IPS-18a (cell line): ENCODE data around the gene KMT2C.

ENCODE experiments used
- H3K27ac ChIP-seq: one replicate; pipeline ENCODE4 v1.5.1; 2013; ENCODE audit warnings: low read length
- H3K27me3 ChIP-seq: one replicate; pipeline ENCODE4 v1.6.1; 2013; ENCODE audit warnings: mild to moderate bottlenecking, low read length; ENCODE audit not compliant: control insufficient read depth, insufficient read depth
- H3K36me3 ChIP-seq: one replicate; pipeline ENCODE4 v1.6.1; 2013; ENCODE audit warnings: low read depth, low read length; ENCODE audit not compliant: control insufficient read depth
- H3K4me1 ChIP-seq: one replicate; pipeline ENCODE4 v1.6.1; 2013; ENCODE audit warnings: low read depth, low read length; ENCODE audit not compliant: control insufficient read depth
- H3K4me3 ChIP-seq: one replicate; pipeline ENCODE4 v1.5.1; 2013; ENCODE audit warnings: low read length
- H3K9ac ChIP-seq: one replicate; pipeline ENCODE4 v1.6.1; 2013; ENCODE audit warnings: mild to moderate bottlenecking, low read length, moderate library complexity
- H3K9me3 ChIP-seq: one replicate; pipeline ENCODE4 v1.6.1; 2013; ENCODE audit warnings: low read depth, low read length; ENCODE audit not compliant: control insufficient read depth

KMT2C gene

GRCh38 chr7:152177681-152178404 lies 258.0 kb downstream of the KMT2C start:
- Histone ChIP-seq H3K27ac (no peak overlapping the region), H3K9me3 (no peaks in the 10 kb centered on the region), H3K36me3 (peaks cover 50% of the 10 kb centered on the region), H3K9ac (no peak overlapping the region), H3K4me1 (no peaks in the 10 kb centered on the region), H3K27me3 (no peaks in the 10 kb centered on the region), H3K4me3 (no peak overlapping the region)

GRCh38 chr7:152176797-152177196 lies 259.0 kb downstream of the KMT2C start:
- Histone ChIP-seq H3K27me3 (no peaks in the 10 kb centered on the region), H3K9ac (no peak overlapping the region), H3K9me3 (no peaks in the 10 kb centered on the region), H3K4me3 (no peak overlapping the region), H3K4me1 (no peaks in the 10 kb centered on the region), H3K27ac (no peak overlapping the region), H3K36me3 (peaks cover 43% of the 10 kb centered on the region)

- Histone ChIP-seq H3K9me3 (no peaks in the 10 kb centered on the region), H3K27ac (no peak overlapping the region), H3K36me3 (peaks cover 28% of the 10 kb centered on the region), H3K4me3 (no peak overlapping the region), H3K9ac (no peak overlapping the region), H3K27me3 (no peaks in the 10 kb centered on the region), H3K4me1 (no peaks in the 10 kb centered on the region)
Observed at GRCh38 chr7:152173372-152174070, 262.3 kb downstream of the KMT2C start.

DNA sequence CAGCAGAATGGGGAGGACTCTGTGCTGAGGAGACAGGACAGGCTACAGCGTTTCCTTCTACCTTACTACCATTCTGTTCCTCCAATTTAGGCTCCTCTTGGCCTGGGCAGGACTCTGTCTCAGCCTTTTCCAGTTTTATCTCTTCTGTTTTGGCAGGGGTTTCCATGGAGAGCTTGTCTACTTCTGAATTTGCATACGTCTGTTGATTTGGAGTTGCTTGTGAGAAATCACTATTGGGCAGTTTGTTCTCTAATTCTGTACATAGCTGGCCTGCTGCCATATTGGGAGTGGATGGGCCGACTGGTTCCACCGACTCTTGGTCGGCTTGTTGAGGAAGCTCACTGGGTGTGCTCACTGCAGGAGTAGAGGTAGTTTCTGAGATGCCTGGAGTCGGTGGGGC lies 273.5 kb downstream of the KMT2C start:
- Histone ChIP-seq H3K27ac (no peak overlapping the region), H3K9ac (no peak overlapping the region), H3K4me3 (no peak overlapping the region), H3K27me3 (no peaks in the 10 kb centered on the region), H3K9me3 (no peaks in the 10 kb centered on the region), H3K36me3 (peaks cover 61% of the 10 kb centered on the region), H3K4me1 (no peaks in the 10 kb centered on the region)

GRCh38 chr7:152161171-152161570 lies 274.6 kb downstream of the KMT2C start:
- peaks cover 61% of the 10 kb centered on the region for H3K36me3 ChIP-seq
- no peak overlapping the region for H3K27ac ChIP-seq
- H3K27me3 ChIP-seq: no peaks in the 10 kb centered on the region
- H3K4me1 ChIP-seq: no peaks in the 10 kb centered on the region
- no peak overlapping the region for H3K4me3 ChIP-seq
- no peak overlapping the region for H3K9ac ChIP-seq
- H3K9me3 ChIP-seq: no peaks in the 10 kb centered on the region

- H3K27me3 ChIP-seq: no peaks in the 10 kb centered on the region
- no peaks in the 10 kb centered on the region for H3K4me1 ChIP-seq
- no peak overlapping the region for H3K9ac ChIP-seq
- H3K36me3 ChIP-seq: peaks cover 76% of the 10 kb centered on the region
- no peak overlapping the region for H3K27ac ChIP-seq
- H3K4me3 ChIP-seq: no peak overlapping the region
- no peaks in the 10 kb centered on the region for H3K9me3 ChIP-seq
Observed at GRCh38 chr7:152158801-152159587, 276.8 kb downstream of the KMT2C start.

GRCh38 chr7:152152267-152152666 lies 283.5 kb downstream of the KMT2C start:
- H3K27ac ChIP-seq: no peak overlapping the region
- H3K9me3 ChIP-seq: no peaks in the 10 kb centered on the region
- H3K27me3 ChIP-seq: no peaks in the 10 kb centered on the region
- H3K4me3 ChIP-seq: no peak overlapping the region
- H3K36me3 ChIP-seq: peaks cover 77% of the 10 kb centered on the region
- no peak overlapping the region for H3K9ac ChIP-seq
- no peaks in the 10 kb centered on the region for H3K4me1 ChIP-seq

DNA sequence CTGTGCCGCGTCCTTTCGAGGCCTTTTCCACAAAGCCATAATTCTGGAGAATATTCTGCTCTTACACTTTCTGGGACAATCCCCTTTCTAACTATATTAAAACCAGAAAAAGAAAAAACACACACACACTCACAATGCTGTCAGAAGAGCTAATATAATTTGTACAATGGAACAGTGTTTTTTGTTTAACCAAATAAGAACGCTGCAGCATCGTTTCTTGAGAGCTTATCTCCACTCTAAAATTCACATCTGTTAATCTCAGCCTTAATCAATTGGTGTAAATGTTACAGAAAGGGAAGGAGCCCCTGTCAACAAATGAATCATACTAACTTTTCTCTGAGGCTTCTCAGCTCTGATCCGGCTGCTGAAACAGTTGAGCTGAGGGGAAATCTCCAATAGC lies 286.4 kb downstream of the KMT2C start:
- no peak overlapping the region for H3K4me3 ChIP-seq
- no peak overlapping the region for H3K27ac ChIP-seq
- no peak overlapping the region for H3K9ac ChIP-seq
- H3K36me3 ChIP-seq: peaks cover 79% of the 10 kb centered on the region
- H3K4me1 ChIP-seq: no peaks in the 10 kb centered on the region
- H3K9me3 ChIP-seq: no peaks in the 10 kb centered on the region
- H3K27me3 ChIP-seq: no peaks in the 10 kb centered on the region

DNA sequence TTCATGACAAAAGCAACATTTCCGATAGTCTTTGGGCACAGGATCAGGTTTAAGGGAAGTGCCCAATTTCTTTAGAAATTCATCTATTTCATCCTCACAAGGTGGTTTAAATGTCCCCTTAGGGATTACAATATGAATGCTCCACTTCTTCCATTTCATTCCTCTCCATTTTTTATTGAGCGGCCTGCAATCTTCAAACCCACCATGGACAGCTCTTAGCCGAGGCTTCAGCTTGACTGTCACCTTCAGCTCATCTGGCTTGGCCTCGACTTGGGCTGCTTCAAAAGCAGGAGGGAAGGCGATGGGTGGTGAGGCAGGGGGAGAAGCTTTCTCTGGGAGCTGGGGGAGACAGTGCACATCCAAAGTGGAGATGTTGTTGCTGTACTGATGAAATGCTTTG lies 287.1 kb downstream of the KMT2C start:
- no peak overlapping the region for H3K9ac ChIP-seq
- no peaks in the 10 kb centered on the region for H3K27me3 ChIP-seq
- no peaks in the 10 kb centered on the region for H3K4me1 ChIP-seq
- H3K4me3 ChIP-seq: no peak overlapping the region
- H3K36me3 ChIP-seq: peaks cover 78% of the 10 kb centered on the region
- H3K27ac ChIP-seq: no peak overlapping the region
- H3K9me3 ChIP-seq: no peaks in the 10 kb centered on the region

GRCh38 chr7:152145853-152146466 lies 289.8 kb downstream of the KMT2C start:
- no peaks in the 10 kb centered on the region for H3K9me3 ChIP-seq
- no peak overlapping the region for H3K9ac ChIP-seq
- H3K36me3 ChIP-seq: peaks cover 55% of the 10 kb centered on the region
- no peaks in the 10 kb centered on the region for H3K27me3 ChIP-seq
- no peaks in the 10 kb centered on the region for H3K4me1 ChIP-seq
- no peak overlapping the region for H3K27ac ChIP-seq
- H3K4me3 ChIP-seq: no peak overlapping the region

DNA sequence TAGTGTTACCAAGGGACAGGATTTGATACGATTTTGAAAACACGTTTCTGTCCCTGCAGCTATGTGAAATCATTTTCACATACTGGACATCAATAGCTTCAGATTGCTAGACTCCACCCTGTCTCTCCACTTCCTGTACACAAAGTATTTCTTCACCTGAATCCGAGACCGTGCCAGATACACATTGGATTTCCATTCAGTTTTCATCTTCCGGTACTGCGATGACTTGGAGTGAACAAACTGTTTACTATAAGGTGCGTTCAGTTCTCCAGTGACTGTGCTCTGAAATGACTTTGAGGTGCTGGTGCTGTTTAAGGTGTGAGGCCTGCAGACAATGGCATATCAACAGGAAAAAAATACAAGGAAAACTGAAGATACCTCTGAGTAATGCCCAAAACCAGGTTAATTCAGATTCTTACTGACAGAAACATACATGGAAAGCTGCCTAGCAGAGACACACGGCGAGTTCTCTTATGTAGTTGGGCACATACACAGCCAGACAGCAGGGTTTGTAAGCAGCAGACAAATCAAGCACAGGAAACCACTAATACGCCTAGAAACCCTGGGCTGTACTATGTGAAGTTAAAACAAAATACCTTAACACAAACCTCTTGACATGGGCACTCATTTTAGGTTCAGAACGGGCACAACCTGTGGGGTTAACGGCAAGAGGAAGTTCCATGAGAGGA lies 291.1 kb downstream of the KMT2C start:
- Histone ChIP-seq H3K27me3 (no peaks in the 10 kb centered on the region), H3K27ac (no peak overlapping the region), H3K9me3 (no peaks in the 10 kb centered on the region), H3K9ac (no peak overlapping the region), H3K4me1 (no peaks in the 10 kb centered on the region), H3K36me3 (peaks cover 47% of the 10 kb centered on the region), H3K4me3 (no peak overlapping the region)
